A549 (cell line): Measurements from ENCODE around the gene ABHD13. TPM values are rescaled to one million over a fixed set of nuclear protein-coding genes. Genes with fewer than 3 reads are reported as not detected.

Experiments
- ATAC-seq, 2 experiments: fragments of 200-7000 bp in 1 of 2; fragments of >200 bp in 1 of 2; cut with Nextera tagmentation in 1 of 2; cut with Tn5 transposase in 1 of 2; 3 replicates each; pipeline versions ENCODE4 v1.8.0 to v1.9.1; 2018 to 2020; ENCODE audit warnings: mild to moderate bottlenecking in 1 of 2, moderate library complexity in 1 of 2
- CTCF ChIA-PET: fragments of 300-600 bp; sonication (Branson Sonifier 250); formaldehyde crosslinking; extraction: SDS; loops from one replicate; lab custom pipeline; 2021; ENCODE audit warnings: antibody characterized with exemption, inconsistent platforms; lab: Yijun Ruan, JAX
- POLR2A ChIA-PET: fragments of 350-600 bp; formaldehyde crosslinking; extraction: SDS; loops from one replicate; lab custom pipeline; 2021; ENCODE audit warnings: antibody characterized with exemption, inconsistent platforms; lab: Yijun Ruan, JAX
- DNase-seq, 2 experiments: peaks; one replicate each; pipeline versions ENCODE4 v3.0.0 to v3.0.0-alpha.2; 2011 to 2016; ENCODE audit warnings: low read depth in 1 of 2, low spot score in 1 of 2
- FAIRE-seq: peaks from 2 replicates; lab custom pipeline; 2011; peaks lifted over from hg19 to GRCh38; lab: Jason Lieb, UNC
- H3K27ac ChIP-seq, 2 experiments: fragments of >200 bp; sonication (Bioruptor Twin); formaldehyde crosslinking; 3 replicates each; pipeline ENCODE4 v1.5.1; 2016 to 2017
- H3K4me1 ChIP-seq: fragments of >200 bp; sonication (Bioruptor Twin); formaldehyde crosslinking; 3 replicates; pipeline ENCODE4 v1.6.1; 2016
- H3K4me2 ChIP-seq: fragments of >200 bp; sonication (Bioruptor Twin); formaldehyde crosslinking; 3 replicates; pipeline ENCODE4 v1.6.1; 2016
- H3K4me3 ChIP-seq: fragments of >200 bp; sonication (Bioruptor Twin); formaldehyde crosslinking; 3 replicates; pipeline ENCODE4 v1.5.1; 2016
- H3K9me3 ChIP-seq: fragments of >200 bp; sonication (Bioruptor Twin); formaldehyde crosslinking; 3 replicates; pipeline ENCODE4 v1.6.1; 2016
- CBX2 ChIP-seq: fragments of 200-600 bp; sonication (generic); IDR thresholded peaks from 2 replicates; pipeline ENCODE4 v1.6.1; 2016; ENCODE audit warnings: low read depth, mild to moderate bottlenecking, borderline replicate concordance
- CEBPB ChIP-seq, 2 experiments: fragments of >200 bp in 1 of 2; sonication (Bioruptor Twin) in 1 of 2; formaldehyde crosslinking in 1 of 2; IDR thresholded peaks; 2 replicates each; pipeline ENCODE4 v1.6.1; 2012 to 2016
- CHD2 ChIP-seq: fragments of 150-350 bp; IDR thresholded peaks from 2 replicates; pipeline ENCODE4 v1.6.1; 2014; ENCODE audit warnings: low read length; ENCODE audit not compliant: partially characterized antibody
- CHD4 ChIP-seq: fragments of 200-600 bp; sonication (generic); IDR thresholded peaks from 2 replicates; pipeline ENCODE4 v1.6.1; 2016; ENCODE audit warnings: antibody characterized with exemption, mild to moderate bottlenecking, borderline replicate concordance
- EHF ChIP-seq: fragments of 250-450 bp; sonication (Bioruptor Pico); IDR thresholded peaks from 2 replicates; pipeline ENCODE4 v1.5.0; 2020; ENCODE audit warnings: mild to moderate bottlenecking
- EHMT2 ChIP-seq: fragments of 200-600 bp; sonication (generic); IDR thresholded peaks from 2 replicates; pipeline ENCODE4 v1.6.1; 2016; ENCODE audit warnings: antibody characterized with exemption, low read depth, mild to moderate bottlenecking, moderate library complexity
- ELK1 ChIP-seq: fragments of 150-350 bp; IDR thresholded peaks from 2 replicates; pipeline ENCODE4 v1.6.1; 2014; ENCODE audit warnings: low read depth, mild to moderate bottlenecking, low read length
- EP300 ChIP-seq, 2 experiments: fragments of >200 bp; sonication (Bioruptor Twin); formaldehyde crosslinking; IDR thresholded peaks; 2 replicates in 1 of 2; 3 replicates in 1 of 2; pipeline ENCODE4 v1.6.1; 2016 to 2017
- FOSB ChIP-seq: fragments of 250-450 bp; sonication (Bioruptor Pico); IDR thresholded peaks from 2 replicates; pipeline ENCODE4 v1.5.0; 2020; ENCODE audit warnings: mild to moderate bottlenecking, moderate library complexity
- HOXA7 ChIP-seq: fragments of 250-450 bp; sonication (Bioruptor Pico); IDR thresholded peaks from 2 replicates; pipeline ENCODE4 v1.5.0; 2020; ENCODE audit warnings: mild to moderate bottlenecking, moderate library complexity
- JUN ChIP-seq, 2 experiments: fragments of >200 bp; sonication (Bioruptor Twin); formaldehyde crosslinking; IDR thresholded peaks; 2 replicates in 1 of 2; 3 replicates in 1 of 2; pipeline ENCODE4 v1.6.1; 2016 to 2017
- MAFK ChIP-seq: fragments of 450-650 bp; IDR thresholded peaks from 2 replicates; pipeline ENCODE4 v1.6.1; 2014; ENCODE audit not compliant: partially characterized antibody
- MAX ChIP-seq: IDR thresholded peaks from 2 replicates; pipeline ENCODE4 v1.6.1; 2012
- MAZ ChIP-seq: fragments of 150-350 bp; IDR thresholded peaks from 2 replicates; pipeline ENCODE4 v1.6.1; 2014; ENCODE audit warnings: antibody characterized with exemption, low read depth, low read length, borderline replicate concordance
- PBX3 ChIP-seq: IDR thresholded peaks from 2 replicates; pipeline ENCODE4 v1.6.1; 2012
- PHF8 ChIP-seq: fragments of 200-600 bp; sonication (generic); IDR thresholded peaks from 2 replicates; pipeline ENCODE4 v1.6.1; 2016; ENCODE audit warnings: low read depth, mild to moderate bottlenecking, antibody characterized with exemption, moderate library complexity, borderline replicate concordance
- POLR2A ChIP-seq: IDR thresholded peaks from 2 replicates; pipeline ENCODE4 v1.6.1; 2012; ENCODE audit warnings: mild to moderate bottlenecking, low read length
- POLR2AphosphoS2 ChIP-seq: conservative IDR thresholded peaks from 2 replicates; pipeline ENCODE4 v1.6.1; 2012; ENCODE audit warnings: low read length, improper control_type of control experiment, inconsistent platforms
- RAD21 ChIP-seq, 2 experiments: fragments of >200 bp in 1 of 2; sonication (Bioruptor Twin) in 1 of 2; formaldehyde crosslinking in 1 of 2; IDR thresholded peaks in 1 of 2; conservative IDR thresholded peaks in 1 of 2; 2 replicates in 1 of 2; 3 replicates in 1 of 2; pipeline ENCODE4 v1.6.1; 2012 to 2018; ENCODE audit warnings: inconsistent platforms in 1 of 2
- RARB ChIP-seq: fragments of 250-450 bp; sonication (Bioruptor Pico); IDR thresholded peaks from 2 replicates; pipeline ENCODE4 v1.8.0; 2021; ENCODE audit warnings: mild to moderate bottlenecking, moderate library complexity
- REST ChIP-seq: fragments of 200-600 bp; sonication (generic); IDR thresholded peaks from 2 replicates; pipeline ENCODE4 v1.6.1; 2016; ENCODE audit warnings: antibody characterized with exemption, mild to moderate bottlenecking, moderate library complexity
- RFX5 ChIP-seq: fragments of 450-650 bp; IDR thresholded peaks from 2 replicates; pipeline ENCODE4 v1.7.1; 2014; ENCODE audit warnings: antibody characterized with exemption, mild to moderate bottlenecking, moderate library complexity
- SMC3 ChIP-seq: fragments of >200 bp; sonication (Bioruptor Twin); formaldehyde crosslinking; IDR thresholded peaks from 3 replicates; pipeline ENCODE4 v1.6.1; 2018; ENCODE audit warnings: inconsistent platforms
- TFCP2L1 ChIP-seq: fragments of 250-450 bp; sonication (Bioruptor Pico); IDR thresholded peaks from 2 replicates; pipeline ENCODE4 v1.5.0; 2021; ENCODE audit warnings: mild to moderate bottlenecking
- ZNF302 ChIP-seq: fragments of 250-450 bp; sonication (Bioruptor Pico); IDR thresholded peaks from 2 replicates; pipeline ENCODE4 v1.9.0; 2021; ENCODE audit warnings: inconsistent platforms, mild to moderate bottlenecking, moderate library complexity
- WGBS: methylation state at CpG from one replicate; pipeline ENCODE4 v1.1.6; 2017; ENCODE audit errors: missing lambda C conversion rate; 5-methylcytosine and 5-hydroxymethylcytosine counted together
- polyA minus RNA-seq: library from RNA; depleted of rRNA, polyadenylated mRNA; stranded (reverse); fragments of >200 nt; gene quantifications from 2 replicates; pipeline ENCODE4 v1.2.3, GENCODE V29; 2011; rRNA and poly(A)+ RNA removed
- polyA plus RNA-seq, 4 experiments: library from polyadenylated mRNA; depleted of rRNA in 3 of 4; stranded (reverse); fragments of >200 nt; fragmentation: RNase III in 1 of 4; extraction: RNeasy Plus Mini Kit Qiagen cat#74134 plus additional on column Dnase treatment in 1 of 4; gene quantifications; 2 replicates in 3 of 4; 3 replicates in 1 of 4; pipeline ENCODE4 v1.2.3, GENCODE V29; 2011 to 2017
- TF ChIP-seq, protein P1 (sequence below): fragments of >200 bp; sonication (Bioruptor Twin); formaldehyde crosslinking; IDR thresholded peaks from 3 replicates; pipeline ENCODE4 v1.6.1; 2016
- TF ChIP-seq, protein P2 (sequence below): IDR thresholded peaks from 2 replicates; pipeline ENCODE4 v1.6.1; 2012; ENCODE audit warnings: low read depth, borderline replicate concordance

The ABHD13 gene
- 6.7 and 9.7 TPM in 2 replicates for polyA plus RNA-seq (2011; rRNA removed)
- polyA plus RNA-seq (2012; cell fraction: cytosol; rRNA removed) = 1.8 and 2.2 TPM in 2 replicates
- 0.72 and 1.2 TPM in 2 replicates for polyA plus RNA-seq (2012; cell fraction: nucleus; rRNA removed)
- polyA plus RNA-seq (2017; fragmentation: RNase III; extraction: RNeasy Plus Mini Kit Qiagen cat#74134 plus additional on column Dnase treatment) = 4.7 to 5.7 TPM (median 5.7 TPM) in 3 replicates
- polyA minus RNA-seq = 1.8 and 2.2 TPM in 2 replicates

DNA sequence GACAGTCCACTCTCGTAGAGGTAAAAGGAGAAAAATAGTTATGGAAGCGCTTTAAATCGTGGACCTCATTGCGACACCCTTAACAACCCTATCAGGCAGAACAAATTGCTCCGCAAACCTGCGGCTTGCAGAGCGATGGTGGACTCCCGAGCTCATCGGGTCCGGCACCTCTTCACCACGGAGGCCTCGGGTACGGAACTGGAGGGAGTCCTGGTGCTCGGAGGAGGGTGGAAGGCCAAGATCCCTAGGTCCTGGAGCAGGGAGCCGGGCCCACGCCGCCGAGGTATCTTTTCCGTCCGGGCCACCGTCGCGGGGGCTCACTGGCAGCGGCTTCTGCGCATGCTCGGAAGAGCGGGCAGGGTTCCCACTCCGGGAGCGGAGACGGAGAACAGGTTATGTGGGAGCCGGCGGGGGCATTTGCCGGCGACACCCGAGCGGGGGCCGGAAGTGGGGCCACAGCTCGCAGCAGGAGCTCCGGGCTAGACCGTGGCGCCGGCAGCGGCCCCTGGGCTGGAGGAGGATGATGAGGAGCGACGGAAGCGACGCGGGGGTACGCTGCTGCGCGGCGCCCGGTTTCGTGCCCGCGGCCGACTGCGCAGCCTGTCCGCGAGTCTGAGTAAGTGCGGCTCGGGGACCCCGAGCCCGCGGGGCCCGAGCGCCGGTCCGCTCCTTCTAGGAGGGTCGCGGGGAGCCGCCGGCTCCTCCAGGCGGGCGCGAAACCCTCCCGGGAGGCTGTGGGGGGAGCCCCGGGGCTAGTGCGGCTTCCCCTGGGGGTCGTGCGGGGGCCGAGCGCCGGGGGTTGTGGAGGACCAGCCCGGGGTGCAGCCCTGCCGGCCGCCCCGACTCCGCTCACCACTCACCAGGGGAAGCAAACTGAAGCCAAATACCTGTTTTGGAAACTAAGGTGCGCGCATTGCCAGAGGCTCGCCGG lies at the start of gene ABHD13:
TSS of gene ABHD13 (plus strand) at position 349 of the 931 bp plus-strand sequence. CDS start 10,827 bp downstream, outside the sequence.
- peaks cover 27% of the 10 kb centered on the region; the same call in 2 of the 3 replicates for H3K4me1 ChIP-seq
- ATAC-seq = peak; percentile 90 to 92
- peak; percentile 74 to 93 for DNase-seq
- ChIA-PET CTCF (interaction anchor here (1.1 kb wide), 1 partner anchor 53 kb away, joined by 3 read pairs; no protein-coding TSS in a partner anchor), POLR2A (no interaction called here)
- no peak for FAIRE-seq
- peak within 1 kb of the TSS; percentile 92 to 97 for H3K27ac ChIP-seq
- H3K4me2 ChIP-seq = peak within 1 kb of the TSS; percentile 98
- peak; percentile 42 to 77; a peak in 3 of 4 replicates for TF ChIP-seq CEBPB (IDR thresholded peaks at IDR 0.05)
- no peak for TF ChIP-seq CBX2
- peak; percentile 67; the same call in 1 of the 2 replicates for TF ChIP-seq MAZ
- TF ChIP-seq POLR2A = peak; percentile 58
- no peak for TF ChIP-seq FOSB
- TF ChIP-seq PHF8 = peak; percentile 25; the same call in 1 of the 2 replicates
- no peak for TF ChIP-seq RFX5
- peak; percentile 86 for TF ChIP-seq MAX
- TF ChIP-seq, protein P1, sequence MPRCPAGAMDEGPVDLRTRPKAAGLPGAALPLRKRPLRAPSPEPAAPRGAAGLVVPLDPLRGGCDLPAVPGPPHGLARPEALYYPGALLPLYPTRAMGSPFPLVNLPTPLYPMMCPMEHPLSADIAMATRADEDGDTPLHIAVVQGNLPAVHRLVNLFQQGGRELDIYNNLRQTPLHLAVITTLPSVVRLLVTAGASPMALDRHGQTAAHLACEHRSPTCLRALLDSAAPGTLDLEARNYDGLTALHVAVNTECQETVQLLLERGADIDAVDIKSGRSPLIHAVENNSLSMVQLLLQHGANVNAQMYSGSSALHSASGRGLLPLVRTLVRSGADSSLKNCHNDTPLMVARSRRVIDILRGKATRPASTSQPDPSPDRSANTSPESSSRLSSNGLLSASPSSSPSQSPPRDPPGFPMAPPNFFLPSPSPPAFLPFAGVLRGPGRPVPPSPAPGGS = peak; percentile 40; the same call in 1 of the 3 replicates
- peak; percentile 42 to 79; a peak in 4 of 5 replicates for TF ChIP-seq JUN (IDR thresholded peaks at IDR 0.05)
- TF ChIP-seq, protein P2, sequence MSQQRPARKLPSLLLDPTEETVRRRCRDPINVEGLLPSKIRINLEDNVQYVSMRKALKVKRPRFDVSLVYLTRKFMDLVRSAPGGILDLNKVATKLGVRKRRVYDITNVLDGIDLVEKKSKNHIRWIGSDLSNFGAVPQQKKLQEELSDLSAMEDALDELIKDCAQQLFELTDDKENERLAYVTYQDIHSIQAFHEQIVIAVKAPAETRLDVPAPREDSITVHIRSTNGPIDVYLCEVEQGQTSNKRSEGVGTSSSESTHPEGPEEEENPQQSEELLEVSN = peak; percentile 61; the same call in 1 of the 2 replicates
- TF ChIP-seq, all 56 proteins: peak for 8
- Histone ChIP-seq H3K4me3 (peak within 1 kb of the TSS; percentile 100), H3K9me3 (no peaks in the 10 kb centered on the region)
- 1% methylated on average over 13 of the region's 93 CpGs for WGBS

GRCh38 chr13:108168929-108169328 lies 49.3 kb upstream of the ABHD13 start:
- FAIRE-seq (no peak), ATAC-seq (no peak), DNase-seq (no peak)
- no peaks in the 10 kb centered on the region for H3K9me3 ChIP-seq
- 0% methylated on average over 1 of the region's 3 CpGs for WGBS
- H3K4me3 ChIP-seq = no peak overlapping the region
- H3K4me1 ChIP-seq = no peaks in the 10 kb centered on the region
- no peak for TF ChIP-seq REST
- TF ChIP-seq ZNF302 (CRISPR knock-in tag) = no peak
- TF ChIP-seq POLR2AphosphoS2 = no peak
- TF ChIP-seq SMC3 = no peak
- no peak for TF ChIP-seq TFCP2L1 (CRISPR knock-in tag)
- no peak for TF ChIP-seq CHD2
- TF ChIP-seq CHD4 = no peak
- no peak for TF ChIP-seq PBX3
- no peak for TF ChIP-seq HOXA7 (CRISPR knock-in tag)
- TF ChIP-seq MAFK = no peak
- TF ChIP-seq EHF (CRISPR knock-in tag) = no peak
- TF ChIP-seq EP300 (IDR thresholded peaks at IDR 0.05) = no peak
- TF ChIP-seq EHMT2 = no peak
- TF ChIP-seq RAD21 (conservative IDR thresholded peaks at IDR 0.05 in 1 of 2, IDR thresholded peaks at IDR 0.05 in 1 of 2) = no peak
- no peak for TF ChIP-seq CBX2
- no peak for TF ChIP-seq ELK1
- TF ChIP-seq RARB (CRISPR knock-in tag) = no peak
- no peak overlapping the region for H3K4me2 ChIP-seq
- ChIA-PET POLR2A (no interaction called here), CTCF (no interaction called here)
- no peak overlapping the region for H3K27ac ChIP-seq
